Measurements from ENCODE around the gene CCT7.

GRCh38 chr2:73227086-73227485 is 7.0 kb upstream of the CCT7 start:
- no peak for TF ChIP-seq POLR2A (IDR thresholded peaks at IDR 0.05; ENCODE audit: low read depth, low read length)
- no peak for TF ChIP-seq POLR2AphosphoS5 (IDR thresholded peaks at IDR 0.05; ENCODE audit: low read depth, low read length)
- no peak for TF ChIP-seq TAF1 (IDR thresholded peaks at IDR 0.05; ENCODE audit: borderline replicate concordance, low read depth, low read length)

Data from GM12892 (cell line).